HG03575 (cell line): ENCODE measurements around the gene ZGPAT.
"Not testable (repeated sequence)": the region's sequence is repeated elsewhere in the genome, so short reads cannot be mapped to it uniquely, and the experiment has no call there.

Experiments used
- ATAC-seq: cut with Tn5 transposase; IDR thresholded peaks from one replicate; pipeline ENCODE4 v1.9.1; 2021; ENCODE audit not compliant: unreplicated experiment, insufficient number of reproducible peaks, low FRiP score; ENCODE audit errors: extremely low read depth

Gene ZGPAT

DNA sequence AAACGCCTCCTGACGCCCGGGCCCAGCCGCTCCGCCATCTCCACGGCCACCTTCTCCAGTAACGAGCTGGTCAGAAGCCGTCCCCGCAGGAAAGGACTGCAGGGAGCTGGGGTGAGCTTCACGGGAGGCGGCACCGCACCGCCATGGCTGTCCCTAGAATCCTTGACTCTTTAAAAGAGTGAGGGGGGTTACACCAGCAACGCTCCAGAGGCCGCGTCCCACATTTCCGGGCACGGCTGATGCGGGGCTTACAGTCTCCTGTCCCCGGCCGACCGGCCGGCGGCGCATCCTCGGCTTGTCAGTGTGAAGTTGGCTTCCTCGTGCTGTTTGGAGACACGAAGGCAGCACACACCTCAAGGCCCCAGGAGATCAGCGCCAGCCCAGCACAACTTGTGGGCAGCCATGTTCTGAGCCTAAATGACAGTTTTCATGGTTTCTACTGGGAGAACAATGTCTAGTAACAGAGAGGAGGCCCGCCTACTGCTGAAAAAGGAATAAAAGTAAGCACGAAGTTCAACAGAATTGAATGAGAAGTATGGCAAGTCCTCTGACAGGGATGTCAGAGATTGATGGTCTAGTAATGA lies 62.1 kb downstream of the ZGPAT start:
- no peak for ATAC-seq

- ATAC-seq: no peak
These were observed 63.3 kb downstream of the ZGPAT start for GRCh38 chr20:63771046-63771707.

- no peak for ATAC-seq
These were observed 65.1 kb downstream of the ZGPAT start for GRCh38 chr20:63772781-63773518.

- no peak for ATAC-seq
These were observed 65.9 kb downstream of the ZGPAT start for GRCh38 chr20:63773571-63774241.

- no peak for ATAC-seq
These were observed 66.5 kb downstream of the ZGPAT start for GRCh38 chr20:63774306-63774705.

GRCh38 chr20:63775096-63775978 lies 67.5 kb downstream of the ZGPAT start:
- no peak for ATAC-seq

- ATAC-seq: not testable (repeated sequence)
These were observed 69.0 kb downstream of the ZGPAT start for GRCh38 chr20:63776875-63777274.

- no peak for ATAC-seq
These were observed 69.8 kb downstream of the ZGPAT start for GRCh38 chr20:63777614-63778013.

GRCh38 chr20:63778034-63778752 lies 70.4 kb downstream of the ZGPAT start:
- ATAC-seq: no peak

DNA sequence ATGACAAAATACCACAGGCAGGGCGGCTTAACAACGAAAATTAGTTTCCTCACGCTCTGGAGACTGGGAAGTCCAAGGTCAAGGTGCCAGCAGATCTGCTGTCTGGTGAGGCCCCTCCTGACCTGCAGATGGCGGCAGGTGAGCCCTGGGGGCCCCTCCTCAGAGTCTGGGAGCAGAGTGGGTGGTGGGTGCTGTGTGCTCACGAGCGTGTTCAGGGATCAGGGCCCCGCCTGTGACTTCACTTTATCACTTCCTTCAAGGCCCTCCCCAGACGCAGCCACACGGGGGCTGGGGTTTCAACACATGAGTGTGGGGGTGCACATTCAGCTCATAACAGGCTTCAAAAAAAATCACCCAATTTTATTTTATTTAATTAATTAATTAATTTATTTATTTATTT lies 71.0 kb downstream of the ZGPAT start:
- ATAC-seq: no peak

DNA sequence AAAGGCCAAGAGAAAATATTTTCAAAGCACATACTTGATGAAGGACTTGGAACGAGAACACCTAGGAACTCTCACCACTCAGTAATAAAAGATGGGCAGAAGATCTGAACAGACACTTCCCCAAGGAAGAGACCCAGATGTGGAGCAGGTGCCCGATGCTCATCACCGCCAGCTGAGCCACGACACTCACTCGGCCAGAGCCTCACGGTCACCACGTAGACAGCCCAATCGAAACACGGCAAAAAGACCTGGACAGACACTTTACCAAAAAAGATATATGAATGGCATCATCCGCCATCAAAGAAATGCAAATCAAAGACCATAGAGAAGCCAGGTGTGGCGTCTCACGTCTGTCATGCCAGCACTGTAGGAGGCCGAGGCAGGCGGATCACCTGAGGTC lies 73.3 kb downstream of the ZGPAT start:
- no peak for ATAC-seq

GRCh38 chr20:63782051-63782471 lies 74.2 kb downstream of the ZGPAT start:
- no peak for ATAC-seq

DNA sequence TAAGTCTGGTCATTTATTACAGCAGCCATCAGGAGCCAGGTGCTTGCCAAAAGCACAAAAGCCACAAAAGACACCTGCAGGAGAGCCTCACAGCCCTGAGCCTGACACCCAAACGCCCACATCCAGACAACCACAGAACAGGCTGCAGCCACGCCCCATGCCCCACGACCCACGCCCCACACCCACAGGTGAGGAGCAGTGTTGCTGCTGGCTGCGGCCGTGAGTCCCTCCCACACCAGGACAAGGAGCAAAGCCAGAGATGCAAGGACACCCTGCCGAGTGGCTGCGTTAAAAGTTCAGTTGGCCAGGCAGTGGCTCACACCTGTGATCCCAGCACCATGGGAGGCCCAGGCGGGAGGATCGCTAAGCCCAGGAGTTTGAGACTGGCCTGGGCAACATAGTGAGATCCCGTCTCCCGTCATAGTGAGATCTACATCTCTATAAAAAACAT lies 74.7 kb downstream of the ZGPAT start:
- ATAC-seq: no peak

DNA sequence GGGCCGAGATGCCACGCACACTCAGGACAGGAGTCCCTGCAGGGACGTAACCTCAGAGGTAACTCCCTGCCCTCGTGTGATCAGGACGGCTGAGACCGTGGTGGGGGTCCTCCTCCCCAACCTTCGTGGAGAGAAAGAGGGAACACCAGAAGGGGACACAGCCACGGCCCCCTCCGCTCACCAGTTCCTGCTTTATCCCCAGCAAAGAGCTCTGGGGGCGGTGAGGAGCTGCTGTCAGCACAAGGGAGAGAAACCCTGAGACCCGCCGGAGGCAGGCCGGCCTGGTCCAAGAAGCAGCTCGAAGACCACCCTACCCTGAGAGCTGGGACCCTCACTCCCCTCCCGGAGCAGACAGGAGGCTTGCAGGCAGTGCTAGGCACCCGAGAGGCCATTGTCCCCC lies 76.1 kb downstream of the ZGPAT start:
- no peak for ATAC-seq

GRCh38 chr20:63785691-63786131 lies 77.9 kb downstream of the ZGPAT start:
- ATAC-seq: no peak
